Stimulated activated naive CD8-positive, alpha-beta T cell treated with anti-CD3 and anti-CD28 coated beads, Interleukin-15, Interleukin-2, amounts not matched to agents 100 ng/mL and 50 ng/mL, for 24 hours (primary cell): ENCODE measurements around the gene PTOV1.

ENCODE experiments used
- H3K27ac Mint-ChIP-seq: one replicate; pipeline ENCODE4 v1.8.0; 2021; ENCODE audit warnings: mild to moderate bottlenecking, mixed read lengths
- H3K27me3 Mint-ChIP-seq: one replicate; pipeline ENCODE4 v1.8.0; 2021; ENCODE audit warnings: mixed read lengths
- H3K36me3 Mint-ChIP-seq: one replicate; pipeline ENCODE4 v1.8.0; 2021; ENCODE audit warnings: low read depth, mixed read lengths
- H3K4me1 Mint-ChIP-seq: one replicate; pipeline ENCODE4 v1.8.0; 2021; ENCODE audit warnings: low read depth, mixed read lengths
- H3K4me3 Mint-ChIP-seq: one replicate; pipeline ENCODE4 v1.8.0; 2021; ENCODE audit warnings: mild to moderate bottlenecking, mixed read lengths
- H3K9me3 Mint-ChIP-seq: one replicate; pipeline ENCODE4 v1.8.0; 2021; ENCODE audit warnings: mixed read lengths

Gene PTOV1

DNA sequence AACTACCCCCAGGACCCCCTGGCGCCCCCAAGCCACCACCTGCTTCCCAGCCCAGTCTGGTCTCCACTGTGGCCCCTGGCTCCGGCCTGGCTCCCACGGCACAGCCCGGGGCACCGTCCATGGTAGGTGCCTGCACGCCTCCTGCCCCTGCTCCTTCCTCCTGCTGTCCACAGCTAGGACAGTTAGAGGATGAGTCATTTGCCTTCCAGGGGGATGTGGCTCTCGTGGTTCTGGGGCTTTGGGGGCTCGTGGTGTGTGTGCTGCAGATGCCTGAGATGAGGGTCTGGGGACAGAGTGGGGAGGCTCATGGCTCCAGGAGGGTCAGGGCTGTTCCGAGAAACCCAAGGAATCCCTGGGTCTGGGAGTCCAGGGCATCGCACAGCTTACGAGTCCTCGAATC lies 20.2 kb upstream of the PTOV1 start:
- Mint-ChIP-seq H3K27me3 (no peaks in the 10 kb centered on the region), H3K4me3 (no peak overlapping the region), H3K27ac (no peak overlapping the region), H3K4me1 (no peaks in the 10 kb centered on the region), H3K9me3 (no peaks in the 10 kb centered on the region), H3K36me3 (peaks cover 27% of the 10 kb centered on the region)

- peaks cover 27% of the 10 kb centered on the region for H3K36me3 Mint-ChIP-seq
- H3K4me1 Mint-ChIP-seq: no peaks in the 10 kb centered on the region
- no peak overlapping the region for H3K4me3 Mint-ChIP-seq
- no peaks in the 10 kb centered on the region for H3K27me3 Mint-ChIP-seq
- no peaks in the 10 kb centered on the region for H3K9me3 Mint-ChIP-seq
- no peak overlapping the region for H3K27ac Mint-ChIP-seq
These were observed 19.4 kb upstream of the PTOV1 start for GRCh38 chr19:49831592-49831991.

GRCh38 chr19:49832556-49832955 lies 18.4 kb upstream of the PTOV1 start:
- H3K36me3 Mint-ChIP-seq: peaks cover 28% of the 10 kb centered on the region
- no peak overlapping the region for H3K27ac Mint-ChIP-seq

DNA sequence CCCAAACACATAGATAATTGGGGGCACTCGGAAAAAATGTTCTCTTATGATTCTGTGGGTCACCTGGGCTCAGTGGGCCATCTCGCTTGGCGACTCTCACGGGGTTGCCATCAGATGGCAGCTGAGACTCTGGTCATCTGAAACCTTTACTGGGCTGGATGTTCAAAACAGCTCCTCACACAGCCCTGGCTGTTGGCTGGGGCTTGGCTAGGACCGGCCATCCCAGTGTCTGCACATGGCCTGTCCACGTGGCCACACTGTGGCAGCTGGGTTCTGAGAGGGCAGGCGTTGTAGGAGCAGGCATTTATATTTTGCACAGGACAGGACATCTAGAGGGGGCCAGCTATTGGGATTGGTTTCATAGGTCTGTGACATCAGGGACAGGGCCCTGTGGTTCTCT lies 17.4 kb upstream of the PTOV1 start:
- Mint-ChIP-seq H3K27me3 (no peaks in the 10 kb centered on the region), H3K4me1 (no peaks in the 10 kb centered on the region), H3K27ac (no peak overlapping the region), H3K4me3 (no peak overlapping the region), H3K36me3 (peaks cover 33% of the 10 kb centered on the region), H3K9me3 (no peaks in the 10 kb centered on the region)

More at GRCh38 chr19:49832556-49832955, 18.4 kb upstream of the PTOV1 start:
- Mint-ChIP-seq H3K27me3 (no peaks in the 10 kb centered on the region), H3K9me3 (no peaks in the 10 kb centered on the region), H3K4me3 (no peak overlapping the region), H3K4me1 (no peaks in the 10 kb centered on the region)

DNA sequence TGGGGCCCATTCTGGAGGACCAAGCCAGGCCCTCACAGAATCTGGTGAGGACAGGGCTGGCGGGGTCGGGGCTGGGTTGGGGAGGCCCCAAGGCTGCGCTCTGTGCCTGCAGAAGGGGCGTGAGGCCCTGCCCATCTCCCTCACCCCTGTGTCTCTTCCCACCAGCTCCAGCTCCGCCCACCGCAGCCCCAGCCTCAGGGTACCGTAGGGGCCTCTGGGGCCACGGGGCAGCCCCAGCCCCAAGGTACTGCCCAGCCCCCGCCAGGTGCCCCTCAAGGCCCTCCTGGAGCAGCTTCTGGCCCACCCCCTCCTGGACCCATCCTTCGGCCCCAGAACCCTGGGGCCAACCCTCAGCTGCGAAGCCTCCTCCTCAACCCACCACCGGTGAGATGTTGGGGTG lies 15.4 kb upstream of the PTOV1 start:
- Mint-ChIP-seq H3K36me3 (peaks cover 40% of the 10 kb centered on the region), H3K27ac (no peak overlapping the region), H3K9me3 (no peaks in the 10 kb centered on the region)

GRCh38 chr19:49836176-49837008 lies 14.6 kb upstream of the PTOV1 start:
- no peak overlapping the region for H3K27ac Mint-ChIP-seq
- H3K36me3 Mint-ChIP-seq: peaks cover 40% of the 10 kb centered on the region
- H3K4me1 Mint-ChIP-seq: no peaks in the 10 kb centered on the region
- no peaks in the 10 kb centered on the region for H3K27me3 Mint-ChIP-seq
- no peaks in the 10 kb centered on the region for H3K9me3 Mint-ChIP-seq
- no peak overlapping the region for H3K4me3 Mint-ChIP-seq

More for the DNA sequence above, 15.4 kb upstream of the PTOV1 start:
- Mint-ChIP-seq H3K4me3 (no peak overlapping the region), H3K4me1 (no peaks in the 10 kb centered on the region), H3K27me3 (no peaks in the 10 kb centered on the region)

DNA sequence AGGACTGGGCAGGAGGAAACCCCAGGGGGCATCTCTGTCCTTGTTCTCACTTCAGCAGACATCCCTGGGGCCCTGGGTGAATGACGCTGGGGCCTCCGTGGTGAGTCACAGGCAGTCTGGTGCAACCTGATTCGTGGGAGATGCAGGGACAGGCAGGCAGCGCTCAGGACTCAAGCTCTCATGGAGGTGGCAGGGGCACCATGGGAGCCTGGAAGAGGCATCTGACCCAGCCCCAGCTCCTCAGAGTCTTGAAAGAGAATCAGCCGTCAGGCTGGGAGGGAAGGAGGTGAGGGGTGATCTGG lies 14.0 kb upstream of the PTOV1 start:
- H3K36me3 Mint-ChIP-seq: peaks cover 40% of the 10 kb centered on the region
- no peak overlapping the region for H3K4me3 Mint-ChIP-seq
- no peaks in the 10 kb centered on the region for H3K4me1 Mint-ChIP-seq
- no peaks in the 10 kb centered on the region for H3K9me3 Mint-ChIP-seq
- no peaks in the 10 kb centered on the region for H3K27me3 Mint-ChIP-seq
- no peak overlapping the region for H3K27ac Mint-ChIP-seq

DNA sequence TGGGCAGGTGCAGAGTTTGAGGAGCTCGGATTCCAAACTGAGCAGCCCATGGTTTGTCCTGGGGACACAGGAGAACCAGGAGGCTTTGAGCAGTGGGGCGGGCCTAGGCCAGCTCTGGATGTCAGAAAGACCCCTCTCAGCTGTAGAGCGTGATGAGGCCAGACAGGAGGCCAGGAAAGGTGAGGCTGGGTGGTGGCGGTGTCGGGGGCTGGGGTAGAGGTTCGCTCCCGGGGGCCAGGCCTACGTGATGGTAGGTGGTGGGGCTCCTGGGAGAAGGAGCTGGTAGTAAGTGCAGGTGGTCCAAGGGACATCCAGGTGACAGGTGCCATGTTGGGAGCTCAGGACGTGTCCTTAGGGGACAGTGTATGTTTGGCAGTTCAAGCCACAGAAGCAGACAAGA lies 13.5 kb upstream of the PTOV1 start:
- H3K9me3 Mint-ChIP-seq: no peaks in the 10 kb centered on the region
- no peaks in the 10 kb centered on the region for H3K27me3 Mint-ChIP-seq
- no peaks in the 10 kb centered on the region for H3K4me1 Mint-ChIP-seq
- H3K36me3 Mint-ChIP-seq: peaks cover 36% of the 10 kb centered on the region
- no peak overlapping the region for H3K4me3 Mint-ChIP-seq
- no peak overlapping the region for H3K27ac Mint-ChIP-seq

DNA sequence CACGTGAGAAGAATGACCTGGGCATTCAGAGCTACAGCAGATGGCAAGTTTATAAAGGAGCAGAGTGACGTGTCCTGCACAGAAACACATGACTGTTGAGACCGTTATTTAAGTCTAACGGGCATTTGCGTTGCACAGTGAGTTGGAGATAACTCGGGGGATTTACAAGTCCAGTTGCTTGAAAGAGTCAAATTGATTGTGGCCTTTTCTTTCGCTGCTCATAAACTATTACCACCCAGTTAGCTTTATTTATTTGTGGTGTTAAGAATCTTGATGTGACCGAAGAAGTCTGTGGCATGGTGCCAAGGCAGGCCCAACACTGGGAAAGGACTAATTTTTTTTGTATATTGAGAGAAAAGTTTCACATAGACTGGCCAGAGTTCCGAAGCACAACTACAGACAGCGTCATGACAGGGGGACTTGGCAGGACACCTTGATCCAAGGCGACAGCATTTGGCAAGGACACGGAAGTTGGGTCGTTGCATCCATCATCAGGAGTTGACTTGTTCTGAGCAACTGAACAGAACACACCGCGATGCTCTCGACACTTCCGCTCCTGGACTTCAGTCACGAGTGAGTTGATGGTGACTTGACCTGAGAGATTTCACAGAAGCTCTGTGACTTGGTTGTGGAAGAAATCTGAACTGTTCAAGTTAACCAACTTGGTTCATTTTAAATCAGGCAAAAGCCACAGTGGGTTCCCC lies 11.9 kb upstream of the PTOV1 start:
- Mint-ChIP-seq H3K36me3 (peaks cover 31% of the 10 kb centered on the region), H3K4me3 (no peak overlapping the region), H3K9me3 (no peaks in the 10 kb centered on the region), H3K27me3 (no peaks in the 10 kb centered on the region), H3K27ac (no peak overlapping the region), H3K4me1 (no peaks in the 10 kb centered on the region)

DNA sequence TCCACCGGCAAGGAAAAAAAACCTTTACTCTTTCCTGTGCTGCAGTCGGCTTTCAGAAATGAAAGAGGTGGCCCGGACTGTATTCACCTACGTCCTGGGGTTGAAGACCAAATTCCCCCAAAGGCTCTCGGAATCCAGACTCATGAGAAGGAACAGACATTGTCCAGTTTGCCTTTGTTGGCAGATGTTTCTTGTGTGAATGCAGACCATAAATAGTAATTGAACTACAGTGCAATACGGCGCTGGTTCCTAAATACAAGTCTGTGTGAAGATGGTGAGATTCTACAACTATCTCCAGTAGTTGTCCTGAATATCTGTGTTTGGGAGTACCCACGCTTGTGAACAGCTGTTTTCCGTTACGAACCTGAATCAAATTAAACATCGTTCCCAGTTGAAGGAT lies 11.2 kb upstream of the PTOV1 start:
- H3K36me3 Mint-ChIP-seq: peaks cover 28% of the 10 kb centered on the region
- no peak overlapping the region for H3K4me3 Mint-ChIP-seq
- H3K27ac Mint-ChIP-seq: no peak overlapping the region
- H3K4me1 Mint-ChIP-seq: no peaks in the 10 kb centered on the region
- no peaks in the 10 kb centered on the region for H3K27me3 Mint-ChIP-seq
- H3K9me3 Mint-ChIP-seq: no peaks in the 10 kb centered on the region

GRCh38 chr19:49840321-49840720 lies 10.6 kb upstream of the PTOV1 start:
- Mint-ChIP-seq H3K27me3 (no peaks in the 10 kb centered on the region), H3K9me3 (no peaks in the 10 kb centered on the region), H3K4me1 (no peaks in the 10 kb centered on the region), H3K4me3 (no peak overlapping the region), H3K27ac (no peak overlapping the region), H3K36me3 (peaks cover 22% of the 10 kb centered on the region)

DNA sequence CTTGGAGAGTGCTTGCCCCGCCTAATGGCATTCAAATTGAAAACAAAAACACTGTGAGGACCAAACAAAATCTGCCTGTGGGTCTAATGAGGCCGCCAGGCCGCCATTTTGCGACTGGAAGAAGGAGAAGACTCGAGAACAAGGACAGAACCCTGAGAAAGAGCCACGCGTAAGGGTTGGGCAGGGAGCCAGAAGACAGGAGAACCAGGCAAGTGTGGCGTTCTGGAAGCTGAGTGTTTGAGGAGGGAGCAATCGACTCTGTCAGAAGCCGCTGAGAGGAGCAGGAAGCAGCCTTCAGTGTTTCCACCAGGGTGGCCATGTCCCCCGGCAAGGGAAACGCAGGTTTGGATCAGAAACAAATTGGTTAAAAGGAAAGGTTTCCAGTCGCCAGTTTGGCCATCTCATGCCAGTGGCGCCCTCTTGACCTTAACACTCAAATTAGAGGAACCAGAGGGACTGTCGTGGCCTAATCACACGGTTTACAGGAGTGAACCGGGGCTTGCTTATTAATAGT lies 10.2 kb upstream of the PTOV1 start:
- Mint-ChIP-seq H3K9me3 (no peaks in the 10 kb centered on the region), H3K4me1 (no peaks in the 10 kb centered on the region), H3K27me3 (no peaks in the 10 kb centered on the region), H3K36me3 (peaks cover 21% of the 10 kb centered on the region), H3K4me3 (no peak overlapping the region), H3K27ac (no peak overlapping the region)

DNA sequence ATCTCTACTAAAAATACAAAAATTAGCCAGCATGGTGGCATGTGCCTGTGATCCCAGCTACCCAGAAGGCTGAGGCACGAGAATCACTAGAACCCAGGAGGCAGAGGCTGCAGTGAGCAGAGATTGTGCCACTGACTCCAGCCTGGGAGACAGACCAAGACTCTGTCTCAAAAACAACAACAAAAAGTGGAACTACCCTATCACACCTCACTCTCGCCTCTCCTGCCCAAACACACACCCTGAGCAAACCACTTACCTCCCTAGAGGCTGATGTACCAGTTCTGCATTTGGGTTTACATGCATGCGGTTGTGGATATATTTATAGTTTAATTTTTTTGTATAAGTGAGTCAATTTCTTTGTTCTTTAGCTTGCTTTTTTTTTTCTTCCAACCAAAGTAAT lies 7.7 kb upstream of the PTOV1 start:
- Mint-ChIP-seq H3K9me3 (no peaks in the 10 kb centered on the region), H3K27ac (no peak overlapping the region), H3K4me3 (no peak overlapping the region), H3K27me3 (no peaks in the 10 kb centered on the region), H3K36me3 (peaks cover 10% of the 10 kb centered on the region), H3K4me1 (peaks cover 9% of the 10 kb centered on the region)

- Mint-ChIP-seq H3K27me3 (no peaks in the 10 kb centered on the region), H3K4me1 (peaks cover 20% of the 10 kb centered on the region), H3K9me3 (no peaks in the 10 kb centered on the region), H3K27ac (no peak overlapping the region), H3K4me3 (no peak overlapping the region), H3K36me3 (no peaks in the 10 kb centered on the region)
These were observed 6.5 kb upstream of the PTOV1 start for GRCh38 chr19:49844138-49845095.

DNA sequence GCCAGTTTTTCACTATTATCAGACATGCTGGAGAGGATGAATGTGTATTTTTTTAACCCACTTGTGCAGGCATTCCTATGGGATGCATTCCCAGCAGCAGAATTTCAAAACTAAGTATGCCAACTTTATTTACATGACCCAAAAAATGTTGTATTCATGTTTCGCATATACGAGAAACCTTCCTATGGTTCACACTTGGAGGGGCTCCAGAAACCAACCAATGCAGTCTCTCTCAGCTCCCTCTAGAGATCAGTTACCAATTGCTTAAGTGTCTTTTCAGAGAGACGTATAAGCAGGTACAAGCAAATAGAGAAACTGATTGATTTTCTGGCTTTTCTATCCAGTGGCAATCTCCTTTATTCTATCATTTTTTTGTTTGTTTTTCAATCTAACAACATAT lies 5.5 kb upstream of the PTOV1 start:
- H3K4me1 Mint-ChIP-seq: peaks cover 27% of the 10 kb centered on the region
- peaks cover 4% of the 10 kb centered on the region for H3K36me3 Mint-ChIP-seq
- no peak overlapping the region for H3K27ac Mint-ChIP-seq
- H3K9me3 Mint-ChIP-seq: no peaks in the 10 kb centered on the region
- no peaks in the 10 kb centered on the region for H3K27me3 Mint-ChIP-seq
- H3K4me3 Mint-ChIP-seq: no peak overlapping the region
